Fibroblast of lung (primary cell): Measurements from ENCODE around the gene TREM1. TPM values are rescaled to one million over a fixed set of nuclear protein-coding genes. Genes with fewer than 3 reads are reported as not detected.
A peak's percentile ranks its signal among the peaks of the same experiment; 100 is the strongest.

Source experiments
- DNase-seq, 2 donors: peaks; one replicate each; pipeline versions ENCODE4 v3.0.0 to v3.0.0-alpha.2; 2010; ENCODE audit warnings: low read depth in 2 of 2
- H2AFZ ChIP-seq: 2 replicates; pipeline ENCODE4 v1.5.1; 2012; ENCODE audit warnings: low read length, control low read depth, inconsistent platforms
- H3K27ac ChIP-seq: 2 replicates; pipeline ENCODE4 v1.5.1; 2011; ENCODE audit warnings: low read length, control low read depth; ENCODE audit not compliant: insufficient read depth
- H3K27me3 ChIP-seq: 2 replicates; pipeline ENCODE4 v1.5.1; 2011; ENCODE audit warnings: mild to moderate bottlenecking, low read length; ENCODE audit not compliant: control insufficient read depth, insufficient read depth
- H3K36me3 ChIP-seq: 2 replicates; pipeline ENCODE4 v1.5.1; 2011; ENCODE audit warnings: low read length; ENCODE audit not compliant: control insufficient read depth, insufficient read depth
- H3K4me1 ChIP-seq: 2 replicates; pipeline ENCODE4 v1.5.1; 2011; ENCODE audit warnings: low read length; ENCODE audit not compliant: control insufficient read depth, insufficient read depth; ENCODE audit errors: extremely low read depth
- H3K4me2 ChIP-seq: 2 replicates; pipeline ENCODE4 v1.5.1; 2011; ENCODE audit warnings: low read length, control low read depth; ENCODE audit not compliant: insufficient read depth; ENCODE audit errors: extremely low read depth
- H3K4me3 ChIP-seq, 4 experiments: fragments of 200-600 bp in 1 of 4; sonication (generic) in 1 of 4; replicated peaks in 1 of 4; 2 replicates each; pipeline ENCODE4 v1.5.1; 2011 to 2016; ENCODE audit warnings: low read length in 4 of 4, low read depth in 3 of 4, mild to moderate bottlenecking in 3 of 4, control low read depth in 2 of 4, inconsistent platforms in 1 of 4, mixed read lengths in 1 of 4; ENCODE audit not compliant: insufficient read depth in 1 of 4; ENCODE audit errors: control extremely low read depth in 1 of 4
- H3K79me2 ChIP-seq: 2 replicates; pipeline ENCODE4 v1.5.1; 2012; ENCODE audit warnings: mild to moderate bottlenecking, low read length, inconsistent platforms; ENCODE audit not compliant: control insufficient read depth, insufficient read depth
- H3K9ac ChIP-seq: 2 replicates; pipeline ENCODE4 v1.5.1; 2011; ENCODE audit warnings: mild to moderate bottlenecking, low read length, control low read depth; ENCODE audit not compliant: insufficient read depth
- H3K9me3 ChIP-seq: 2 replicates; pipeline ENCODE4 v1.5.1; 2012; ENCODE audit warnings: low read depth, low read length; ENCODE audit not compliant: control insufficient read depth, insufficient read depth
- H4K20me1 ChIP-seq: 2 replicates; pipeline ENCODE4 v1.5.1; 2011; ENCODE audit warnings: low read length; ENCODE audit not compliant: control insufficient read depth, insufficient read depth; ENCODE audit errors: extremely low read depth
- CTCF ChIP-seq, 2 donors: IDR thresholded peaks in 1 of 2; conservative IDR thresholded peaks in 1 of 2; 1 replicate in 1 of 2; 2 replicates in 1 of 2; pipeline ENCODE4 v1.5.1; 2011 to 2012; ENCODE audit warnings: low read length in 2 of 2, control low read depth in 1 of 2, inconsistent platforms in 1 of 2, low read depth in 1 of 2, mild to moderate bottlenecking in 1 of 2
- EZH2 ChIP-seq: IDR thresholded peaks from 2 replicates; pipeline ENCODE4 v1.5.1; 2012; ENCODE audit warnings: low read length, control low read depth, mild to moderate bottlenecking; ENCODE audit errors: missing control alignments
- polyA plus RNA-seq, 2 donors: library from polyadenylated mRNA; depleted of rRNA in 1 of 2; stranded (reverse) in 1 of 2; unstranded in 1 of 2; fragments of >200 nt; gene quantifications; 2 replicates each; pipeline ENCODE4 v1.2.1, GENCODE V29; 2011 to 2012; ENCODE audit warnings: missing spikeins in 1 of 2
- total RNA-seq: library from RNA; depleted of rRNA; stranded (reverse); fragments of >200 nt; gene quantifications from 2 replicates; pipeline ENCODE4 v1.2.1, GENCODE V29; 2014

TREM1 gene
- total and polyA plus RNA-seq, 2 donors (not counting 1 experiment from before 2014, with no cell fraction given) = 0.25 TPM; not detected in 1

- no peaks in the 10 kb centered on the region for H3K36me3 ChIP-seq
- DNase-seq = no peak
- H4K20me1 ChIP-seq = no peaks in the 10 kb centered on the region
- no peak for TF ChIP-seq EZH2
- H3K4me3 ChIP-seq = no peak overlapping the region
- no peak overlapping the region for H3K9ac ChIP-seq
- no peak overlapping the region for H3K4me2 ChIP-seq
- H3K27me3 ChIP-seq = no peaks in the 10 kb centered on the region
- H2AFZ ChIP-seq = no peak overlapping the region
- H3K27ac ChIP-seq = no peak overlapping the region
- no peaks in the 10 kb centered on the region for H3K4me1 ChIP-seq
- H3K79me2 ChIP-seq = no peaks in the 10 kb centered on the region
- H3K9me3 ChIP-seq = no peaks in the 10 kb centered on the region
These were observed 2.3 kb upstream of the TREM1 start for GRCh38 chr6:41288754-41289129.

GRCh38 chr6:41288030-41288753, 1.7 kb upstream of the TREM1 start:
- Histone ChIP-seq H3K27me3 (no peaks in the 10 kb centered on the region), H3K4me2 (no peak overlapping the region), H3K4me1 (no peaks in the 10 kb centered on the region), H3K36me3 (no peaks in the 10 kb centered on the region), H4K20me1 (no peaks in the 10 kb centered on the region), H3K79me2 (no peaks in the 10 kb centered on the region), H2AFZ (no peak overlapping the region), H3K4me3 (no peak overlapping the region), H3K9ac (no peak overlapping the region), H3K27ac (no peak overlapping the region), H3K9me3 (no peaks in the 10 kb centered on the region)
- no peak for TF ChIP-seq CTCF (conservative IDR thresholded peaks at IDR 0.05 in 1 of 2, IDR thresholded peaks at IDR 0.05 in 1 of 2; ENCODE audit: low read depth in 1 of 2, low read length in 2 of 2)
- no peak for TF ChIP-seq EZH2
- peak in 1 of 2 donors; percentile 14 for DNase-seq

GRCh38 chr6:41284726-41285125, 1.8 kb downstream of the TREM1 start:
- H3K4me1 ChIP-seq = no peaks in the 10 kb centered on the region
- no peaks in the 10 kb centered on the region for H3K79me2 ChIP-seq
- H2AFZ ChIP-seq = no peak overlapping the region
- H3K36me3 ChIP-seq = no peaks in the 10 kb centered on the region
- H3K4me3 ChIP-seq = no peak overlapping the region
- H4K20me1 ChIP-seq = no peaks in the 10 kb centered on the region
- no peaks in the 10 kb centered on the region for H3K27me3 ChIP-seq
- H3K9me3 ChIP-seq = no peaks in the 10 kb centered on the region
- H3K27ac ChIP-seq = no peak overlapping the region
- peak; percentile 14 to 33 for DNase-seq
- H3K9ac ChIP-seq = no peak overlapping the region
- TF ChIP-seq CTCF (conservative IDR thresholded peaks at IDR 0.05 in 1 of 2, IDR thresholded peaks at IDR 0.05 in 1 of 2; ENCODE audit: low read depth in 1 of 2, low read length in 2 of 2) (no peak), EZH2 (no peak)
- no peak overlapping the region for H3K4me2 ChIP-seq
